Kidney (tissue), 14 donors: ENCODE measurements around the gene COL12A1. TPM values are rescaled to one million over a fixed set of nuclear protein-coding genes. Genes with fewer than 3 reads are reported as not detected.

Experiments
- DNase-seq, 5 donors: peaks; one replicate each; pipeline ENCODE4 v3.0.0-alpha.2; 2013 to 2020
- FAIRE-seq: peaks from 2 replicates; lab custom pipeline; 2012; peaks lifted over from hg19 to GRCh38; lab: Jason Lieb, UNC
- H3K27ac ChIP-seq, 2 donors: one replicate each; pipeline ENCODE4 v1.7.0; 2013; ENCODE audit warnings: low read depth in 2 of 2, low read length in 2 of 2, inconsistent platforms in 1 of 2
- H3K27me3 ChIP-seq: one replicate; pipeline ENCODE4 v1.7.1; 2013; ENCODE audit warnings: low read length, inconsistent platforms; ENCODE audit not compliant: control insufficient read depth, insufficient read depth
- H3K36me3 ChIP-seq, 3 donors: one replicate each; pipeline versions ENCODE4 v1.7.0 to v1.7.1; 2013; ENCODE audit warnings: low read length in 3 of 3, control low read depth in 1 of 3, inconsistent platforms in 1 of 3; ENCODE audit not compliant: insufficient read depth in 3 of 3, control insufficient read depth in 2 of 3
- H3K4me1 ChIP-seq, 3 donors: one replicate each; pipeline versions ENCODE4 v1.7.0 to v1.7.1; 2013; ENCODE audit warnings: low read length in 3 of 3, inconsistent platforms in 1 of 3, low read depth in 1 of 3; ENCODE audit not compliant: control insufficient read depth in 2 of 3, insufficient read depth in 2 of 3
- H3K4me3 ChIP-seq, 3 donors: one replicate each; pipeline versions ENCODE4 v1.7.0 to v1.8.1; 2013; ENCODE audit warnings: low read length in 3 of 3, control low read depth in 1 of 3, inconsistent platforms in 1 of 3
- H3K9ac ChIP-seq, 3 donors: one replicate each; pipeline versions ENCODE4 v1.7.0 to v1.7.1; 2013; ENCODE audit warnings: low read length in 3 of 3, control low read depth in 1 of 3, inconsistent platforms in 1 of 3
- H3K9me3 ChIP-seq, 3 donors: one replicate each; pipeline versions ENCODE4 v1.7.0 to v1.7.1; 2013; ENCODE audit warnings: low read length in 3 of 3, control low read depth in 1 of 3, inconsistent platforms in 1 of 3; ENCODE audit not compliant: control insufficient read depth in 2 of 3, insufficient read depth in 1 of 3
- CTCF ChIP-seq: IDR thresholded peaks from 3 replicates; pipeline ENCODE4 v1.5.1; 2012; ENCODE audit warnings: mild to moderate bottlenecking, moderate library complexity, borderline replicate concordance; ENCODE audit not compliant: insufficient read depth; ENCODE audit errors: extremely low read depth
- intact Hi-C: fragments of 100-400 bp; cut with DNase I; formaldehyde crosslinking; loops from one replicate; pipeline ENCODE4 v1.11.1; 2022
- polyA plus RNA-seq: library from polyadenylated mRNA; stranded (reverse); fragments of 350-450 nt; fragmentation: Illumina TruSeq; extraction: RNeasy Lipid Tissue Mini Kit (QIAGEN cat#74804); gene quantifications from one replicate; pipeline ENCODE4 v1.2.3, GENCODE V29; 2014; ENCODE audit warnings: low read depth, low replicate concordance; ENCODE audit not compliant: insufficient read depth
- total RNA-seq: library from RNA; stranded (reverse); fragmentation: NEBNext Ultra II Directional; extraction: Animal tissue kit (Norgen Biotek cat#: 25700); gene quantifications from one replicate; pipeline ENCODE4 v1.2.1, GENCODE V29; 2021
- donor health status: control.
- donor health status: control.
- donor health status: control.
- donor health status: control.
- donor health status: control.
- donor health status: DM: yes; HTN: yes; CAD: no.
- donor health status: Normal renal cell carcinoma (clear cell type).

Gene COL12A1
- total and polyA plus RNA-seq, 2 donors from 2014 or later: 12.3 to 28.3 TPM

DNA sequence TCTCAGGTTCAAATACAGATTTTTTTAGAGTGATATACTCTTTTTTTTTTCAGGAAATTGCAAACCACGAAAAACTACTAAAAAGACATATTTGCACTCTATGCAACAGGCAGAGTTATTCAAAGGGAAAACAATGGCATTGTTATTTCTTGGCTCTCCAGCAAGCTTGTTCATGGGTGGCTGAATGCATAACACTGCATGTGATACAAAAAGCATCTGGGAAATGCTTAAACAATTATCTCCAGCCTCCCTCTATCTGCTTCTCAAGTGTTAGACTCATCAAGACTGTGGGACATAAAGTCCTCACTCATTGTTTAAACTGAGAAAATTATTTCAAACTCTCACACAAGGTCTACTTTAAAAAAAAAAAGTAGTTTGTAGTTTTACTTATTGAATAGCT lies 7.3 kb upstream of the COL12A1 start:
- Histone ChIP-seq H3K27ac (no peak overlapping the region), H3K9me3 (no peaks in the 10 kb centered on the region), H3K27me3 (peaks cover 5% of the 10 kb centered on the region), H3K4me3 (no peak overlapping the region), H3K9ac (no peak overlapping the region), H3K36me3 (no peaks in the 10 kb centered on the region), H3K4me1 (peaks cover 0 to 12% (median 6%) of the 10 kb centered on the region in 3 donors)
- DNase-seq (no peak), FAIRE-seq (no peak)
- intact Hi-C loops: loop anchor here (10.0 kb wide), 1 partner anchor 1128 kb away; no protein-coding TSS in a partner anchor
- TF ChIP-seq CTCF: no peak

DNA sequence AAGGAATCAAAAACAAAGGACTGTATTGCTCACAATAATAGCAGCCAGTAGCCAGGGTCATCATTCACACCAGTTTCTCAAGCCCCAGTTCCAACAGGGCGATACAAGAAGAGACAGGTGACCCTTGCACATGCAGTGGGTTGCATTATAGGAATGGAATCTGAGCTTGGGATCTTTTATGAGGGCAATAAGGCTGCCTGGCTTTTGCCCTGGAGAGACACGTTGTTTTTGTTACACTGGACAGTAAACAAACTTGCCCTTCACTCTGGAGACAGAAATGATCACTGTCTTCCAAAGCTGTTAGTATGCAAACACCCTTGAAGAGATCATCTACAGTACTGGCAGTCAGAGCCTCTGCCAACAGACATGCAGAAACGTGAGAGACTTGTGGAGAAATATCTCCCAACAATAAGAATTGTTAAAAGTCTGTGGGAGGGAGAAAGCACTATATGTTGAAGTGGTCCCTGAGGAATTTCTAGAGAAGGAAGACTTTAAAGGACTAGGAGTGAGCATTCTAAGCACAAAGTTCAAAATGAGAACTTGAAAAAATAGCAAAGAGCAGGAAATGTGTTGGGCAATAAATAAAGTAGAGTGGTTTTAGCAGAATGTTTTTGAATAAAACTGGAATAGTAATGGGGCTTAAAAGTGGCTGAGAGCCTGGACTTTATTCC lies 6.2 kb upstream of the COL12A1 start:
- FAIRE-seq: no peak
- no peak overlapping the region for H3K9ac ChIP-seq
- peaks cover 5% of the 10 kb centered on the region for H3K27me3 ChIP-seq
- intact Hi-C loops: loop anchor here (10.0 kb wide), 1 partner anchor 1127 kb away; no protein-coding TSS in a partner anchor
- TF ChIP-seq CTCF: no peak
- no peak overlapping the region for H3K4me3 ChIP-seq
- H3K27ac ChIP-seq: peak overlapping the region in 1 of 2 donors; percentile 56
- no peaks in the 10 kb centered on the region for H3K9me3 ChIP-seq
- DNase-seq: no peak
- no peaks in the 10 kb centered on the region for H3K36me3 ChIP-seq
- peaks cover 0 to 10% (median 8%) of the 10 kb centered on the region in 3 donors for H3K4me1 ChIP-seq

DNA sequence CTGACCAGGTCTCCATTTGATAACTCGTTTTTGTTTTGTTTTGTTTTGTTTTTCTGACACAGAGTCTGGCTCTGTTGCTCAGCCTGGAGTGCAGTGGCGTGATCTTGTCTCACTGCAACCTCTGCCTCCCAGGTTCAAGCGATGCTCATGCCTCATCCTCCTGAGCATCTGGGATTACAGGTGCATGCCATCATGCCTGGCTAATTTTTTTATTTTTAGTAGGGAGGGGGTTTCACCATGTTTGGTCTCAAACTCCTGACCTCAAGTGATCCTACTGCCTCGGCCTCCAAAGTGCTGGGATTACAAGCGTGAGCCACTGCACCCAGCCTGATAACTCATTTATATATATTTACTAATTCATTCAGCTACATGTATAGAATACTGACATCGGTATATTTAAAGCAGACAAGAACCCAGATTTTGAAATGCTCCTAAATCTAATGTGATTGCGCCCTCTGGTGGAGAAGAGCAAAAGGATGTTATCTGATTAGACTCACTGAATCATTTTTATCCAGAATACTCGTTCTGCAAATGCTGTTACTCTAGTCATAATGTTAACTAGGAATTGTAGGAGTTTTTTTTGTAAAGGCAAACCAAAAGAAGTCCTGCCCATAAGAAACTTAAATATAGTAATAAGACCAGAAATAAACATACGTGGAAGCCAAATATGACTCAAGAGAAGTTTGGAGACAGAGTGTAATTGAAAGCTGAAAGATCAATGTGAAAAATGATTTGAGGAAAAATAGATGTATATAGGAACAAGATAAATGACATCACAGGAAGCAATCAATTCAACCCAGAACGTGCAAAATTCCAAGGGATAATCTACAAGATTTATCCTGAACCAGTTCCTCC lies 5.3 kb upstream of the COL12A1 start:
- intact Hi-C loops: loop anchor here (10.0 kb wide), 1 partner anchor 1126 kb away; no protein-coding TSS in a partner anchor
- Histone ChIP-seq H3K27me3 (peaks cover 7% of the 10 kb centered on the region), H3K4me3 (no peak overlapping the region), H3K9ac (no peak overlapping the region), H3K27ac (no peak overlapping the region), H3K36me3 (no peaks in the 10 kb centered on the region), H3K9me3 (no peaks in the 10 kb centered on the region), H3K4me1 (peaks cover 0 to 10% (median 8%) of the 10 kb centered on the region in 3 donors)
- DNase-seq (peak in 3 of 5 donors; percentile 33 to 87 (median 83)), FAIRE-seq (peak; percentile 85)
- peak; percentile 77 for TF ChIP-seq CTCF
